B cell (primary cell): ENCODE data around the gene SSH3. TPM values are rescaled to one million over a fixed set of nuclear protein-coding genes. Genes with fewer than 3 reads are reported as not detected.
A peak's percentile ranks its signal among the peaks of the same experiment; 100 is the strongest.

Source experiments
- ATAC-seq: fragments of 200-7000 bp; cut with Tn5 transposase; one replicate; pipeline ENCODE4 v1.10.0; 2021; ENCODE audit warnings: low read depth, mild to moderate bottlenecking, moderate number of reproducible peaks, moderate library complexity
- CTCF ChIA-PET: fragments of 350-600 bp; sonication (Branson Sonifier 250); formaldehyde crosslinking; loops from one replicate; lab custom pipeline; 2021; ENCODE audit warnings: antibody characterized with exemption, inconsistent platforms; lab: Charles Lee
- POLR2A ChIA-PET: fragments of 350-600 bp; sonication (Branson Sonifier 250); formaldehyde crosslinking; loops from one replicate; lab custom pipeline; 2021; ENCODE audit warnings: antibody characterized with exemption; lab: Charles Lee
- DNase-seq: peaks from one replicate; pipeline ENCODE4 v3.0.0; 2013
- H2AFZ ChIP-seq: 2 replicates; pipeline ENCODE4 v1.6.1; 2012; ENCODE audit warnings: mild to moderate bottlenecking, low read depth, low read length; ENCODE audit not compliant: insufficient read depth, poor library complexity, severe bottlenecking
- H3K27ac ChIP-seq, 2 donors: 1 replicate in 1 of 2; 2 replicates in 1 of 2; pipeline ENCODE4 v1.5.1; 2012 to 2013; ENCODE audit warnings: low read length in 2 of 2, mild to moderate bottlenecking in 2 of 2, moderate library complexity in 1 of 2
- H3K27me3 ChIP-seq, 4 experiments: fragments of 200-600 bp in 1 of 4; sonication (generic) in 1 of 4; replicated peaks in 1 of 4; 1 replicate in 2 of 4; 2 replicates in 2 of 4; pipeline versions ENCODE4 v1.6.1 to v1.7.0; 2013 to 2016; ENCODE audit warnings: low read length in 3 of 4, mild to moderate bottlenecking in 2 of 4, mixed read lengths in 1 of 4, moderate library complexity in 1 of 4; ENCODE audit not compliant: insufficient read depth in 4 of 4, control insufficient read depth in 3 of 4; ENCODE audit errors: control extremely low read depth in 1 of 4
- H3K36me3 ChIP-seq, 2 experiments: replicated peaks in 1 of 2; 1 replicate in 1 of 2; 2 replicates in 1 of 2; pipeline versions ENCODE4 v1.6.1 to v1.7.1; 2013; ENCODE audit warnings: low read length in 1 of 2; ENCODE audit not compliant: insufficient read depth in 2 of 2, control insufficient read depth in 1 of 2; ENCODE audit errors: control extremely low read depth in 1 of 2, extremely low read depth in 1 of 2
- H3K4me1 ChIP-seq, 2 donors: fragments of 200-600 bp in 1 of 2; sonication (generic) in 1 of 2; 1 replicate in 1 of 2; 2 replicates in 1 of 2; pipeline versions ENCODE4 v1.5.1 to v1.6.1; 2013 to 2017; ENCODE audit warnings: low read length in 2 of 2; ENCODE audit not compliant: control insufficient read depth in 2 of 2, insufficient read depth in 2 of 2
- H3K4me2 ChIP-seq: replicated peaks from 2 replicates; pipeline ENCODE3; 2012; ENCODE audit warnings: mild to moderate bottlenecking, low read depth, low read length; ENCODE audit not compliant: poor library complexity, severe bottlenecking
- H3K4me3 ChIP-seq, 5 experiments: fragments of 200-600 bp in 1 of 5; sonication (generic) in 1 of 5; 1 replicate in 3 of 5; 2 replicates in 2 of 5; pipeline versions ENCODE4 v1.5.1 to v1.7.0; 2011 to 2016; ENCODE audit warnings: low read length in 4 of 5, mild to moderate bottlenecking in 4 of 5, low read depth in 2 of 5, control low read depth in 1 of 5, moderate library complexity in 1 of 5; ENCODE audit not compliant: insufficient read depth in 1 of 5; ENCODE audit errors: control extremely low read depth in 1 of 5, extremely low read depth in 1 of 5
- H3K79me2 ChIP-seq: fragments of 200-600 bp; sonication (generic); one replicate; pipeline ENCODE4 v1.6.0; 2016; ENCODE audit warnings: low read length; ENCODE audit not compliant: control insufficient read depth, insufficient read depth
- H3K9ac ChIP-seq: fragments of 200-600 bp; sonication (generic); 2 replicates; pipeline ENCODE4 v1.6.1; 2017; ENCODE audit warnings: mild to moderate bottlenecking, low read length, moderate library complexity
- H3K9me3 ChIP-seq, 3 donors: one replicate each; pipeline versions ENCODE4 v1.6.1 to v1.7.1; 2013; ENCODE audit warnings: low read length in 2 of 3; ENCODE audit not compliant: control insufficient read depth in 2 of 3, insufficient read depth in 1 of 3; ENCODE audit errors: control extremely low read depth in 1 of 3
- H4K20me1 ChIP-seq: 2 replicates; pipeline ENCODE4 v1.6.0; 2012; ENCODE audit warnings: mild to moderate bottlenecking, low read length; ENCODE audit not compliant: insufficient read depth, control insufficient read depth, poor library complexity, severe bottlenecking
- H3K27ac Mint-ChIP-seq: one replicate; pipeline ENCODE4 v1.8.0; 2021; ENCODE audit warnings: mixed read lengths
- H3K27me3 Mint-ChIP-seq: one replicate; pipeline ENCODE4 v1.8.0; 2021; ENCODE audit warnings: mixed read lengths
- H3K4me1 Mint-ChIP-seq: one replicate; pipeline ENCODE4 v1.8.0; 2021; ENCODE audit warnings: mixed read lengths
- H3K4me3 Mint-ChIP-seq: one replicate; pipeline ENCODE4 v1.8.0; 2021; ENCODE audit warnings: mixed read lengths
- H3K9me3 Mint-ChIP-seq: one replicate; pipeline ENCODE4 v1.8.0; 2022; ENCODE audit warnings: mixed read lengths; ENCODE audit not compliant: insufficient read depth
- WGBS: methylation state at CpG from one replicate; pipeline ENCODE4 v1.1.5; 2013; ENCODE audit warnings: missing lambda C conversion rate; ENCODE audit not compliant: insufficient coverage; 5-methylcytosine and 5-hydroxymethylcytosine counted together
- intact Hi-C: fragments of 100-400 bp; cut with micrococcal nuclease; formaldehyde crosslinking; loops from one replicate; pipeline ENCODE4 v1.10.0; 2022
- polyA plus RNA-seq: library from polyadenylated mRNA; depleted of rRNA; stranded (reverse); fragments of >200 nt; gene quantifications from 2 replicates; pipeline ENCODE4 v1.2.3, GENCODE V29; 2012
- total RNA-seq, 2 donors: library from RNA; stranded (reverse); fragments of 120-200 nt in 1 of 2; gene quantifications; 1 replicate in 1 of 2; 2 replicates in 1 of 2; pipeline versions ENCODE4 v1.2.3 to v1.2.4, GENCODE V29; 2013 to 2022
- TF ChIP-seq, protein P1 (sequence below): fragments of 200-600 bp; IDR thresholded peaks from one replicate; pipeline ENCODE4 v1.8.0; 2022; ENCODE audit warnings: antibody characterized with exemption, mild to moderate bottlenecking

The SSH3 gene
- total and polyA plus RNA-seq, 2 donors (not counting 1 experiment from before 2014, with no cell fraction given): 4.0 to 7.2 TPM

DNA sequence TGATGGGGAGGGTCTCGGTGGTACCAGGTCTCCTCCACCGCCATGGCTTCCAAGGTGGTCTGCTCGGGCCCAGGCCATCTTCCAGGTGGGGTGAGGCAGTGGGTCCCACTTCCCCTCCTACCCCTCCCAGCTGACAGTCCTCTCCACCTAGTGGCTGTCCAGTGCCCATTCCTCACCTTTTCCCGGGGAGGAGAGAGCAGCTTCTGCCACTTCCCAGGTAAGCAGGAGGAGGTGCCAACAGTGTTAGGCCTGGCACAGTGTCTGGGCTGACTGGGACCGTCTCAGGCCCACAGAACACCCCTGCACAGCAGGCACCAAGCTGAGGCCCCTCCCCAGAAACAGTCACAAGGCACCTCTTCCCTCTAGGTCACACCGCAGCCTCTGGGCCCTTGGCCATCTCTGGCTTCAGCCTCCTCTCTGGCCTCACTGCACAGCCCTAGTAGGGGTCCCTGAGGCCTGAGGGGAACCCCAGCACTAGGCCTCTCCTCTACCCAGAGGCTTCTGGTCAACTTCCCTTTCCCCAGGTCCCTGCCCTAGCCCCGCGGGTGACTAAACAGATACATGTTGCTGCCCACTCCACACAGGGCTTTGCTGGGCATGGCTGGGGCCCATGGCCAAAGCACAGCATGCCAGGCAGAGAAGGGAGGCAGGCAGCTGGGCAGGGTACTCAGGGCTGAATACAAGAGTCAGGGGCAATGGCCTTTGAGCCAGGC, 16.6 kb upstream of the SSH3 start:
- Histone ChIP-seq H3K9ac (no peak overlapping the region), H3K36me3 (peaks cover 0 to 72% of the 10 kb centered on the region in 2 experiments)
- WGBS: 35% methylated on average over 7 of the region's 8 CpGs

More for the DNA sequence above, 16.6 kb upstream of the SSH3 start:
- peak overlapping the region; percentile 76 for H3K4me3 Mint-ChIP-seq
- H2AFZ ChIP-seq: no peak overlapping the region
- no peak overlapping the region for H3K4me3 ChIP-seq
- H4K20me1 ChIP-seq: peaks cover 48% of the 10 kb centered on the region
- H3K27ac Mint-ChIP-seq: peak overlapping the region; percentile 97
- H3K9me3 Mint-ChIP-seq: no peaks in the 10 kb centered on the region
- intact Hi-C loops: loop anchor here (5.0 kb wide), 1 partner anchor 96 kb away; no protein-coding TSS in a partner anchor
- peak; percentile 44 for DNase-seq
- H3K27me3 Mint-ChIP-seq: no peaks in the 10 kb centered on the region
- ChIA-PET CTCF (interaction anchor here (1.1 to 4.2 kb wide), 5 partner anchors 9 to 68 kb away, joined by 3 to 35 read pairs (median 3); partner anchors contain the start of gene GRK2), POLR2A (interaction anchor here (3.5 to 4.0 kb wide), 3 partner anchors 9 to 17 kb away, joined by 13 to 131 read pairs (median 70); partner anchors contain the start of gene GRK2)
- H3K27me3 ChIP-seq: no peaks in the 10 kb centered on the region
- peak overlapping the region; percentile 100 for H3K4me2 ChIP-seq
- H3K9me3 ChIP-seq: no peaks in the 10 kb centered on the region
- peaks cover 38 to 47% of the 10 kb centered on the region in 2 donors for H3K4me1 ChIP-seq
- no peak for ATAC-seq
- peaks cover 61% of the 10 kb centered on the region for H3K79me2 ChIP-seq
- TF ChIP-seq, protein P1, sequence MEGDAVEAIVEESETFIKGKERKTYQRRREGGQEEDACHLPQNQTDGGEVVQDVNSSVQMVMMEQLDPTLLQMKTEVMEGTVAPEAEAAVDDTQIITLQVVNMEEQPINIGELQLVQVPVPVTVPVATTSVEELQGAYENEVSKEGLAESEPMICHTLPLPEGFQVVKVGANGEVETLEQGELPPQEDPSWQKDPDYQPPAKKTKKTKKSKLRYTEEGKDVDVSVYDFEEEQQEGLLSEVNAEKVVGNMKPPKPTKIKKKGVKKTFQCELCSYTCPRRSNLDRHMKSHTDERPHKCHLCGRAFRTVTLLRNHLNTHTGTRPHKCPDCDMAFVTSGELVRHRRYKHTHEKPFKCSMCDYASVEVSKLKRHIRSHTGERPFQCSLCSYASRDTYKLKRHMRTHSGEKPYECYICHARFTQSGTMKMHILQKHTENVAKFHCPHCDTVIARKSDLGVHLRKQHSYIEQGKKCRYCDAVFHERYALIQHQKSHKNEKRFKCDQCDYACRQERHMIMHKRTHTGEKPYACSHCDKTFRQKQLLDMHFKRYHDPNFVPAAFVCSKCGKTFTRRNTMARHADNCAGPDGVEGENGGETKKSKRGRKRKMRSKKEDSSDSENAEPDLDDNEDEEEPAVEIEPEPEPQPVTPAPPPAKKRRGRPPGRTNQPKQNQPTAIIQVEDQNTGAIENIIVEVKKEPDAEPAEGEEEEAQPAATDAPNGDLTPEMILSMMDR: no peak
- H3K27ac ChIP-seq: peak overlapping the region; percentile 86 to 92
- peaks cover 37% of the 10 kb centered on the region for H3K4me1 Mint-ChIP-seq
